Mucosa of descending colon (tissue), 3 donors: ENCODE results near the gene CHN1. TPM values are rescaled to one million over a fixed set of nuclear protein-coding genes. Genes with fewer than 3 reads are reported as not detected.

Source experiments
- ATAC-seq: fragments of 200-7000 bp; cut with Tn5 transposase; one replicate; pipeline ENCODE4 v1.9.1; 2020; ENCODE audit warnings: mild to moderate bottlenecking, moderate library complexity
- DNase-seq, 3 donors: peaks; one replicate each; pipeline ENCODE4 v3.0.0-alpha.2; 2020
- H3K36me3 ChIP-seq: fragments of 200-600 bp; one replicate; pipeline ENCODE4 v1.8.0; 2021; ENCODE audit warnings: low read depth, mild to moderate bottlenecking
- H3K4me1 ChIP-seq: fragments of 200-600 bp; one replicate; pipeline ENCODE4 v1.8.0; 2021; ENCODE audit warnings: low read depth, mild to moderate bottlenecking
- H3K4me3 ChIP-seq: fragments of 200-600 bp; one replicate; pipeline ENCODE4 v1.8.0; 2021; ENCODE audit warnings: mild to moderate bottlenecking
- H3K9me3 ChIP-seq: fragments of 200-600 bp; one replicate; pipeline ENCODE4 v1.8.0; 2021; ENCODE audit warnings: mild to moderate bottlenecking
- CTCF ChIP-seq: fragments of 200-600 bp; IDR thresholded peaks from one replicate; pipeline ENCODE4 v1.8.0; 2022; ENCODE audit warnings: antibody characterized with exemption, mild to moderate bottlenecking
- intact Hi-C, 2 donors: fragments of 100-400 bp; cut with DNase I in 1 of 2; cut with micrococcal nuclease in 1 of 2; formaldehyde crosslinking; loops; one replicate each; pipeline versions ENCODE4 v1.11.0 to v1.11.1; 2022; cut with DNase I, micrococcal nuclease
- total RNA-seq, 3 donors: library from RNA; stranded (reverse); fragmentation: NEBNext Ultra II Directional in 2 of 3; extraction: Animal tissue kit (Norgen Biotek cat#: 25700) in 2 of 3; gene quantifications; one replicate each; pipeline versions ENCODE4 v1.2.1 to v1.2.4, GENCODE V29; 2021 to 2023
- donor health status: DM: no; HTN: no; CAD: no; lungs with moderate emphysema.
- donor health status: DM: no; HTN: no; CAD: no.
- donor health status: DM: no; HTN: yes; CAD: no.

Gene CHN1
- total RNA-seq, 3 donors from 2014 or later, result 2.1 to 15.2 (median 3.9) TPM

GRCh38 chr2:174764280-174765255, 240.6 kb downstream of the CHN1 start, which contains the start of gene CHRNA1:
Gene CHRNA1, minus strand, starts transcription at chr2:174764472. Its CDS starts 78 bp downstream, at chr2:174764394.
- no peaks in the 10 kb centered on the region for H3K4me1 ChIP-seq
- no peaks in the 10 kb centered on the region for H3K36me3 ChIP-seq
- no peak for ATAC-seq
- no peak within 1 kb of the TSS for H3K4me3 ChIP-seq
- H3K9me3 ChIP-seq, result no peaks in the 10 kb centered on the region
- DNase-seq, result no peak
- TF ChIP-seq CTCF, result no peak
- intact Hi-C loops, result no loop called here

- Histone ChIP-seq H3K36me3 (no peaks in the 10 kb centered on the region), H3K4me3 (no peak overlapping the region), H3K9me3 (no peaks in the 10 kb centered on the region), H3K4me1 (peaks cover 6% of the 10 kb centered on the region)
- DNase-seq, result no peak
- intact Hi-C loops, result no loop called here
- ATAC-seq, result no peak
- TF ChIP-seq CTCF, result no peak
Measured at GRCh38 chr2:174763780-174764179, 241.4 kb downstream of the CHN1 start.

GRCh38 chr2:174762464-174762863, 242.7 kb downstream of the CHN1 start:
- no peak for TF ChIP-seq CTCF
- H3K4me3 ChIP-seq, result no peak overlapping the region
- ATAC-seq (no peak), DNase-seq (no peak)
- H3K9me3 ChIP-seq, result no peaks in the 10 kb centered on the region
- H3K4me1 ChIP-seq, result peaks cover 6% of the 10 kb centered on the region
- H3K36me3 ChIP-seq, result no peaks in the 10 kb centered on the region
- intact Hi-C loops, result no loop called here

GRCh38 chr2:174761837-174762236, 243.3 kb downstream of the CHN1 start:
- H3K36me3 ChIP-seq, result no peaks in the 10 kb centered on the region
- H3K9me3 ChIP-seq, result no peaks in the 10 kb centered on the region
- no peak overlapping the region for H3K4me3 ChIP-seq
- H3K4me1 ChIP-seq, result peaks cover 6% of the 10 kb centered on the region
- DNase-seq (no peak), ATAC-seq (no peak)
- intact Hi-C loops, result no loop called here
- TF ChIP-seq CTCF, result no peak

- Histone ChIP-seq H3K4me3 (no peak overlapping the region), H3K9me3 (no peaks in the 10 kb centered on the region), H3K4me1 (peaks cover 6% of the 10 kb centered on the region), H3K36me3 (no peaks in the 10 kb centered on the region)
- TF ChIP-seq CTCF, result no peak
- intact Hi-C loops, result no loop called here
- ATAC-seq, result no peak
- DNase-seq, result no peak
Measured at GRCh38 chr2:174760845-174761473, 244.2 kb downstream of the CHN1 start.
